Measurements from ENCODE around the gene ARHGAP44. TPM values are rescaled to one million over a fixed set of nuclear protein-coding genes. Genes with fewer than 3 reads are reported as not detected.

Gene ARHGAP44
- total RNA-seq, 1 experiment from 2014 or later: 9.9 TPM

DNA sequence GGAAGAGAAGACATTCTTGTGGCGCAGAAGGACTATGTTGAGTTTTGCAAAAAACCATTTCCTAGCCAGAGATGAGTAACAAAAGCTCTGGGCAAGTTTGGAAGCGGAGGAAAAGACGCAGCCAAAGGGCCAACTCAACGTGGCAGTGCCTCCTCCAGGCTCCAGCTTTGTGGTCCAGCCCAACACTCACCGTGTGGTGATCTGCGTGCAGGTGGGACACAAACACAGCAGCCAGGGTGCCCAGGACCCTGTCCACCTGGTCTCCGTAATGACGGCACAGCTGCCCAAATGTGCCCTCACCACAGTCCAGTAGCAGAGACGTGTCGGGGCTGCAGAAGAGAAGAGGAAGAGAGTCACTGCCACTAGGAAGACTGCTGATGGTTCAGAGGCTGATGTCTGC, 207.1 kb downstream of the ARHGAP44 start:
- Histone ChIP-seq H2BK120ac (ENCODE audit: low read depth, low read length, poor library complexity, severe bottlenecking) (no peak overlapping the region), H3K56ac (ENCODE audit: insufficient read length, low read depth, low read length) (no peak overlapping the region), H3K79me1 (ENCODE audit: insufficient read depth, low read depth, low read length, poor library complexity, severe bottlenecking) (no peaks in the 10 kb centered on the region), H2BK20ac (ENCODE audit: low read depth, low read length, poor library complexity, severe bottlenecking) (no peak overlapping the region), H3T11ph (ENCODE audit: low read length) (no peak overlapping the region), H3K4ac (ENCODE audit: low read depth, low read length) (no peak overlapping the region), H2AK5ac (ENCODE audit: insufficient read length, low read length) (no peak overlapping the region), H4K20me1 (ENCODE audit: control insufficient read depth, insufficient read depth, insufficient read length) (no peaks in the 10 kb centered on the region), H2BK12ac (ENCODE audit: insufficient read length, low read depth, low read length) (no peak overlapping the region), H3K4me2 (ENCODE audit: insufficient read depth, insufficient read length, low read length) (no peak overlapping the region), H3K79me2 (ENCODE audit: insufficient read depth, low read length) (no peaks in the 10 kb centered on the region), H3K14ac (ENCODE audit: insufficient read depth, low read length) (no peak overlapping the region), H3K18ac (ENCODE audit: insufficient read length, low read depth, low read length) (no peak overlapping the region), H2BK5ac (ENCODE audit: insufficient read length, low read length) (no peak overlapping the region), H4K91ac (ENCODE audit: insufficient read length, low read depth, low read length) (no peak overlapping the region), H3K9me3 (ENCODE audit: control insufficient read depth, low read depth, low read length) (no peaks in the 10 kb centered on the region), H2AFZ (ENCODE audit: low read length) (no peak overlapping the region), H4K5ac (ENCODE audit: insufficient read length, low read depth, low read length) (no peak overlapping the region), H3K23ac (ENCODE audit: insufficient read length, low read depth, low read length) (no peak overlapping the region), H4K8ac (replicated peaks; ENCODE audit: insufficient read length, low read depth, low read length) (no peak overlapping the region), H2BK15ac (ENCODE audit: low read depth, low read length) (no peak overlapping the region), H3K27me3 (ENCODE audit: insufficient read depth, low read length) (no peaks in the 10 kb centered on the region), H3K23me2 (ENCODE audit: insufficient read length, low read depth, low read length, poor library complexity, severe bottlenecking) (no peaks in the 10 kb centered on the region), H3K4me1 (ENCODE audit: insufficient read depth, low read length) (no peaks in the 10 kb centered on the region), H3K9ac (ENCODE audit: extremely low read depth, insufficient read length, low read length) (no peak overlapping the region), H3K27ac (ENCODE audit: insufficient read length, low read depth, low read length) (no peak overlapping the region)
- DNase-seq: no peak
- Mint-ChIP-seq H3K4me3 (no peak overlapping the region), H3K9me3 (no peaks in the 10 kb centered on the region), H3K36me3 (ENCODE audit: insufficient read depth in 1 of 3, low read depth in 3 of 3) (peaks cover 40 to 97% (median 85%) of the 10 kb centered on the region in 3 experiments), H3K27me3 (ENCODE audit: low read depth) (no peaks in the 10 kb centered on the region), H3K4me1 (no peaks in the 10 kb centered on the region), H3K27ac (peak overlapping the region in 1 of 3 experiments; percentile 90; a peak in 1 of 7 replicates)
- TF ChIP-seq, protein P1, sequence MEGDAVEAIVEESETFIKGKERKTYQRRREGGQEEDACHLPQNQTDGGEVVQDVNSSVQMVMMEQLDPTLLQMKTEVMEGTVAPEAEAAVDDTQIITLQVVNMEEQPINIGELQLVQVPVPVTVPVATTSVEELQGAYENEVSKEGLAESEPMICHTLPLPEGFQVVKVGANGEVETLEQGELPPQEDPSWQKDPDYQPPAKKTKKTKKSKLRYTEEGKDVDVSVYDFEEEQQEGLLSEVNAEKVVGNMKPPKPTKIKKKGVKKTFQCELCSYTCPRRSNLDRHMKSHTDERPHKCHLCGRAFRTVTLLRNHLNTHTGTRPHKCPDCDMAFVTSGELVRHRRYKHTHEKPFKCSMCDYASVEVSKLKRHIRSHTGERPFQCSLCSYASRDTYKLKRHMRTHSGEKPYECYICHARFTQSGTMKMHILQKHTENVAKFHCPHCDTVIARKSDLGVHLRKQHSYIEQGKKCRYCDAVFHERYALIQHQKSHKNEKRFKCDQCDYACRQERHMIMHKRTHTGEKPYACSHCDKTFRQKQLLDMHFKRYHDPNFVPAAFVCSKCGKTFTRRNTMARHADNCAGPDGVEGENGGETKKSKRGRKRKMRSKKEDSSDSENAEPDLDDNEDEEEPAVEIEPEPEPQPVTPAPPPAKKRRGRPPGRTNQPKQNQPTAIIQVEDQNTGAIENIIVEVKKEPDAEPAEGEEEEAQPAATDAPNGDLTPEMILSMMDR (conservative IDR thresholded peaks at IDR 0.05): no peak
- WGBS (ENCODE audit: extremely low coverage, insufficient read length, low lambda C conversion rate): no CpG with 5 or more reads among the region's 10 CpGs
